ENCODE results near the gene GPR45. TPM values are rescaled to one million over a fixed set of nuclear protein-coding genes. Genes with fewer than 3 reads are reported as not detected.

The GPR45 gene
- total and polyA plus RNA-seq, 10 of the 15 experiments (the other 5 are each of a cell fraction or from before 2014, with no cell fraction given) = not detected

GRCh38 chr2:105237045-105237765 is 4.3 kb upstream of the GPR45 start:
- ATAC-seq = 0 out of 3 replicates have a peak, but pooled peaks have one; percentile 24
- RAD21 ChIA-PET (ENCODE audit: unreplicated experiment) = interaction anchor here (0.7 to 5.2 kb wide), 3 partner anchors 40 to 199 kb away, joined by 3 to 41 read pairs (median 3); partner anchors contain the start of gene MRPS9
- H3K27ac ChIP-seq (ENCODE audit: control insufficient read depth, insufficient read depth) = no peak overlapping the region
- no peak overlapping the region for H3K4me2 ChIP-seq (ENCODE audit: control insufficient read depth, insufficient read depth)
- no peak for FAIRE-seq
- in situ Hi-C loops (cut with MboI) (loop anchor here (5.0 kb wide), 1 partner anchor 125 kb away; no protein-coding TSS in a partner anchor), intact Hi-C loops (cut with micrococcal nuclease; ENCODE audit: unreplicated experiment) (no loop called here)
- no peaks in the 10 kb centered on the region for H3K4me1 ChIP-seq (ENCODE audit: control insufficient read depth, insufficient read depth, low read length)
- H3K4me3 ChIP-seq = no peak overlapping the region
- SMC1A ChIA-PET (ENCODE audit: uncharacterized antibody, unreplicated experiment) = interaction anchor here (0.6 to 5.0 kb wide), 3 partner anchors 13 to 121 kb away, joined by 3 to 37 read pairs (median 4); no protein-coding TSS in a partner anchor
- H3K27me3 ChIP-seq (replicated peaks in 1 of 2; ENCODE audit: control insufficient read depth in 2 of 2, insufficient read depth in 2 of 2, low read length in 1 of 2) = peaks cover 0 to 1% of the 10 kb centered on the region in 2 experiments; a peak in 1 of 4 replicates
- POLR2A ChIA-PET = no interaction called here
- no TSS peak for BruUV-seq (replicated peaks)
- DNase-seq (ENCODE audit: low read depth, low spot score) = no peak
- H3K79me2 ChIP-seq (ENCODE audit: control insufficient read depth, insufficient read depth, low read length) = no peaks in the 10 kb centered on the region
- H3K9ac ChIP-seq (ENCODE audit: control insufficient read depth, insufficient read depth, low read length) = no peak overlapping the region
- no peaks in the 10 kb centered on the region for H3K36me3 ChIP-seq (ENCODE audit: control insufficient read depth in 2 of 2, insufficient read depth in 2 of 2, low read length in 1 of 2)
- TF ChIP-seq MYB (IDR thresholded peaks at IDR 0.05; ENCODE audit: borderline replicate concordance, low read depth, low read length) = no peak
- no peak for TF ChIP-seq SIX5 (IDR thresholded peaks at IDR 0.05; ENCODE audit: low read depth, low read length, severe bottlenecking)
- TF ChIP-seq ZBTB33 (IDR thresholded peaks at IDR 0.05) = no peak
- TF ChIP-seq RFX5 (IDR thresholded peaks at IDR 0.05; ENCODE audit: low read depth, low read length) = no peak
- no peak for TF ChIP-seq FOS (IDR thresholded peaks at IDR 0.05; ENCODE audit: borderline replicate concordance, extremely low read depth, insufficient read length)
- no peak for TF ChIP-seq IKZF2 (IDR thresholded peaks at IDR 0.05)
- TF ChIP-seq EGR1 (IDR thresholded peaks at IDR 0.05; ENCODE audit: borderline replicate concordance in 1 of 2, low read depth in 2 of 2, low read length in 2 of 2) = no peak
- no peaks in the 10 kb centered on the region for H3K9me3 ChIP-seq (replicated peaks; ENCODE audit: control insufficient read depth, insufficient read depth, low read length)
- H2AFZ ChIP-seq (ENCODE audit: control insufficient read depth, low read depth, low read length) = no peak overlapping the region
- CTCF ChIA-PET = interaction anchor here (0.7 to 11.9 kb wide), 12 partner anchors 47 to 314 kb away, joined by 3 to 291 read pairs (median 3); no protein-coding TSS in a partner anchor
- no peaks in the 10 kb centered on the region for H4K20me1 ChIP-seq (ENCODE audit: control insufficient read depth, insufficient read depth)
- WGBS (ENCODE audit: insufficient coverage, insufficient replicate concordance, low lambda C conversion rate, missing lambda C conversion rate) = 80% methylated on average over 41 of the region's 41 CpGs

All from GM12878 (cell line).